Aorta (tissue), 5 donors: Measurements from ENCODE around the gene SHB. TPM values are rescaled to one million over a fixed set of nuclear protein-coding genes. Genes with fewer than 3 reads are reported as not detected.

ENCODE experiments used
- ATAC-seq: fragments of 200-7000 bp; cut with Tn5 transposase; one replicate; pipeline ENCODE4 v1.9.1; 2022; ENCODE audit warnings: moderate library complexity; ENCODE audit not compliant: low FRiP score
- DNase-seq, 2 donors: peaks; one replicate each; pipeline ENCODE4 v3.0.0-alpha.2; 2020
- H3K27ac ChIP-seq, 2 donors: one replicate each; pipeline ENCODE4 v1.5.1; 2013; ENCODE audit warnings: low read length in 2 of 2, mild to moderate bottlenecking in 2 of 2, moderate library complexity in 2 of 2, control low read depth in 1 of 2, inconsistent platforms in 1 of 2, low read depth in 1 of 2
- H3K27me3 ChIP-seq, 2 donors: one replicate each; pipeline ENCODE4 v1.6.1; 2013; ENCODE audit warnings: control low read depth in 1 of 2, low read length in 1 of 2, mild to moderate bottlenecking in 1 of 2, moderate library complexity in 1 of 2; ENCODE audit not compliant: insufficient read depth in 2 of 2, control insufficient read depth in 1 of 2
- H3K36me3 ChIP-seq, 2 donors: one replicate each; pipeline ENCODE4 v1.6.1; 2013; ENCODE audit warnings: control low read depth in 1 of 2, low read length in 1 of 2, mild to moderate bottlenecking in 1 of 2; ENCODE audit not compliant: insufficient read depth in 2 of 2, control insufficient read depth in 1 of 2
- H3K4me1 ChIP-seq, 2 donors: one replicate each; pipeline ENCODE4 v1.6.1; 2013; ENCODE audit warnings: low read length in 2 of 2, control low read depth in 1 of 2, mild to moderate bottlenecking in 1 of 2, moderate library complexity in 1 of 2; ENCODE audit not compliant: insufficient read depth in 2 of 2, control insufficient read depth in 1 of 2
- H3K4me3 ChIP-seq, 2 donors: one replicate each; pipeline ENCODE4 v1.5.1; 2013; ENCODE audit warnings: low read length in 2 of 2, control low read depth in 1 of 2, mild to moderate bottlenecking in 1 of 2
- H3K9me3 ChIP-seq: one replicate; pipeline ENCODE4 v1.6.1; 2013; ENCODE audit warnings: mild to moderate bottlenecking, low read length; ENCODE audit not compliant: control insufficient read depth
- WGBS, 2 donors: extraction: QIAGEN DNeasy Blood & Tissue Kit; methylation state at CpG; one replicate each; pipeline ENCODE4 v1.1.7; 2013; 5-methylcytosine and 5-hydroxymethylcytosine counted together
- intact Hi-C, 2 donors: fragments of 100-400 bp; cut with DNase I; formaldehyde crosslinking; loops; one replicate each; pipeline versions ENCODE4 v1.14.2 to v1.15.0; 2022
- polyA plus RNA-seq, 2 donors: library from polyadenylated mRNA; stranded (reverse); fragments of 200-250 nt; gene quantifications; one replicate each; pipeline ENCODE4 v1.2.3, GENCODE V29; 2013
- total RNA-seq, 2 donors: library from RNA; stranded (reverse); fragmentation: NEBNext Ultra II Directional; extraction: Animal tissue kit (Norgen Biotek cat#: 25700); gene quantifications; one replicate each; pipeline ENCODE4 v1.2.1, GENCODE V29; 2021
- donor health status: healthy with polysubstance abuse.
- donor health status: Bipolar disorder and iron deficiency.
- donor health status: DM: no; HTN: no; CAD: no.
- donor health status: DM: no; HTN: no; CAD: no.
- donor health status: DM: yes; HTN: yes; CAD: no.

The SHB gene
- total and polyA plus RNA-seq, 4 donors = 3.5 to 29.3 (median 17.2) TPM

- DNase-seq = no peak
- H3K4me1 ChIP-seq = peaks cover 0 to 3% of the 10 kb centered on the region in 2 donors
Observed at GRCh38 chr9:38044706-38045105, 24.3 kb downstream of the SHB start.

DNA sequence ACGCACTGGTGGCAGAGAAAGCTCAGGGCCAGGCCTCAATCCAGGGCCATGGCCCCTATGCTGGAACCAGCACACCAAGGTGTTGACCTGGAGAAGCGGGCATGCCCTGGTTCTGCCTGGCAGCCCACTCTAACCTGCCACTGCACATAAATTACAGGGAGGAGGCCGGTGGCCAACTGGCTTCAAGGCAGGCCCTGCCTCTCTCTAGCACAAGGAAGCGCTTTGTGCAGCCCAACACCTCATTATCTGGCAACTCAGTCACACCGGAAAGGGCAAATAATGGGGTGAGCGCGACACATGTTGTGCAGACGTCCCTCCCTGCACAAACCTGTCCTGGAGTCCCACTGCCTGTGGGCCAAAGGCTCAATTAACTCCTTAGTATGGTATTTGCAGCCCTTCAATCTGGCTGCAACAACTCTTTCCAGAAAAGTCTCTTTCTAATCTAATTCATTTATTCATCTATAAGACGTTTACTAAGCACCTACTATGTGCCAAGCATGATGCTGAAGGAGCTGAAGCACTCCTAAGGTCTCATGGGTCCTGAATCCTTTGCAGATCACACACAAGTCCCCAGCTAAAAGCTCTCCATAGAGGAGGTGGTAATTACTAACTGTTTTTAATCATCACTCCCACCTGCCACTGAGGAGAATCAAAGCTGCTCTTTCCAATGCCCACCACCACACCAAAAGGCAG is 24.9 kb downstream of the SHB start:
- H3K4me3 ChIP-seq = no peak overlapping the region
- no peaks in the 10 kb centered on the region for H3K36me3 ChIP-seq
- H3K27me3 ChIP-seq = no peaks in the 10 kb centered on the region
- DNase-seq (no peak), ATAC-seq (no peak)
- peak overlapping the region in 1 of 2 donors; percentile 25 for H3K27ac ChIP-seq
- H3K4me1 ChIP-seq = peaks cover 0 to 3% of the 10 kb centered on the region in 2 donors
- intact Hi-C loops = no loop called here
- 10 to 16% methylated on average over 9 of the region's 9 CpGs for WGBS, 2 donors
- H3K9me3 ChIP-seq = no peaks in the 10 kb centered on the region

More at GRCh38 chr9:38044706-38045105, 24.3 kb downstream of the SHB start:
- no peaks in the 10 kb centered on the region for H3K27me3 ChIP-seq
- no peaks in the 10 kb centered on the region for H3K36me3 ChIP-seq
- intact Hi-C loops = no loop called here
- 91 to 94% methylated on average over 2 of the region's 2 CpGs for WGBS, 2 donors
- H3K4me3 ChIP-seq = no peak overlapping the region
- no peak for ATAC-seq
- peak overlapping the region in 1 of 2 donors; percentile 6 for H3K27ac ChIP-seq
- no peaks in the 10 kb centered on the region for H3K9me3 ChIP-seq

GRCh38 chr9:38042626-38043357 is 26.2 kb downstream of the SHB start:
- Histone ChIP-seq H3K27me3 (no peaks in the 10 kb centered on the region), H3K4me1 (peaks cover 0 to 3% of the 10 kb centered on the region in 2 donors), H3K27ac (peak overlapping the region in 1 of 2 donors; percentile 29), H3K9me3 (no peaks in the 10 kb centered on the region), H3K4me3 (no peak overlapping the region), H3K36me3 (no peaks in the 10 kb centered on the region)
- ATAC-seq (no peak), DNase-seq (no peak)
- WGBS, 2 donors = 11 to 22% methylated on average over 8 of the region's 8 CpGs
- intact Hi-C loops = no loop called here

- WGBS, 2 donors = 29 to 45% methylated on average over 21 of the region's 21 CpGs
- Histone ChIP-seq H3K36me3 (no peaks in the 10 kb centered on the region), H3K9me3 (no peaks in the 10 kb centered on the region), H3K27ac (peak overlapping the region in 1 of 2 donors; percentile 29), H3K4me3 (no peak overlapping the region), H3K27me3 (no peaks in the 10 kb centered on the region), H3K4me1 (no peaks in the 10 kb centered on the region)
- no peak for DNase-seq
- ATAC-seq = no peak
- intact Hi-C loops = no loop called here
Observed at GRCh38 chr9:38041564-38042243, 27.3 kb downstream of the SHB start.

DNA sequence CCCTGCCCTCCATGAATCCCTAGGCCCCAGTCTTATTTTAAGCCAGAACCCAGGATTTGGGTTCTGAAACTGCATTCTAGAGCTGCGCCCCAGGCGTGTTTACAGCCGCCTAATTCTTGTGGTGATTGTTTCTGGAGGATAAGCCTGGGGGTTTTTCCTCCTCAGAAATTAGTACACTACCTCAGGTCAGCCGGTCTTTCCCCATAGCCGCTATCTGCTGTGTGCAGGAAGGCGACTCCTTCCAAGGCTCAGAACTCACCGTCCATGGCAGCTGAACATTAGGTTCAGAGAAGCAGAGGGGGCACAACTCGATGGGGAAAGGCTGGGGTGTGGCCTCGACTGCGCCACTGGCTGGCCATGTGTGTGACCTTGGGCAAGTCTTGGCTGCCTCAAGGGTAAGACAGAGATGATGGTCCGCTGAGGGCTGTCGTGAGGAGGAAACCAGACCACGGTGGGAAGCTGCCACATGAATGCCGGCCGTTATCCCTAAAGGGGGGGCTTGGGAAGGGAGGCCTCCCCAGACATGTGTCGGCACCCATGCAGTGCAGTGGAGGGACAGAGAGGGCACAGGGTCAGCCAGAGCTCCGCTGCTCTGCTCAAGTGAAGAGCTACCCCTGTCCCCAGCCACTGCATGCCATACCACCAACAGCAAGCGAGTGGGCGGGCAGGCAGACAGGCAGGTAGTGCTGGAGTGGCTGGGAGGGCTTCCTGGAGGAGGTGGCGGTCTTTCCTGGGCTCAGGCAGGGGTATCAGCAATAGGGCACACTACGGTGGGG is 28.9 kb downstream of the SHB start:
- ATAC-seq = no peak
- intact Hi-C loops = no loop called here
- Histone ChIP-seq H3K9me3 (no peaks in the 10 kb centered on the region), H3K27ac (no peak overlapping the region), H3K36me3 (no peaks in the 10 kb centered on the region), H3K4me3 (no peak overlapping the region), H3K27me3 (no peaks in the 10 kb centered on the region), H3K4me1 (peaks cover 3 to 5% of the 10 kb centered on the region in 2 donors)
- WGBS, 2 donors = 89 to 92% methylated on average over 21 of the region's 21 CpGs
- DNase-seq = no peak

- H3K36me3 ChIP-seq = no peaks in the 10 kb centered on the region
- no peak for ATAC-seq
- DNase-seq = no peak
- WGBS, 2 donors = 50 to 62% methylated on average over 16 of the region's 16 CpGs
- H3K9me3 ChIP-seq = no peaks in the 10 kb centered on the region
- no peak overlapping the region for H3K4me3 ChIP-seq
- H3K27me3 ChIP-seq = no peaks in the 10 kb centered on the region
- H3K4me1 ChIP-seq = peaks cover 3 to 5% of the 10 kb centered on the region in 2 donors
- H3K27ac ChIP-seq = no peak overlapping the region
- intact Hi-C loops = no loop called here
Observed at GRCh38 chr9:38039090-38039906, 29.7 kb downstream of the SHB start.

DNA sequence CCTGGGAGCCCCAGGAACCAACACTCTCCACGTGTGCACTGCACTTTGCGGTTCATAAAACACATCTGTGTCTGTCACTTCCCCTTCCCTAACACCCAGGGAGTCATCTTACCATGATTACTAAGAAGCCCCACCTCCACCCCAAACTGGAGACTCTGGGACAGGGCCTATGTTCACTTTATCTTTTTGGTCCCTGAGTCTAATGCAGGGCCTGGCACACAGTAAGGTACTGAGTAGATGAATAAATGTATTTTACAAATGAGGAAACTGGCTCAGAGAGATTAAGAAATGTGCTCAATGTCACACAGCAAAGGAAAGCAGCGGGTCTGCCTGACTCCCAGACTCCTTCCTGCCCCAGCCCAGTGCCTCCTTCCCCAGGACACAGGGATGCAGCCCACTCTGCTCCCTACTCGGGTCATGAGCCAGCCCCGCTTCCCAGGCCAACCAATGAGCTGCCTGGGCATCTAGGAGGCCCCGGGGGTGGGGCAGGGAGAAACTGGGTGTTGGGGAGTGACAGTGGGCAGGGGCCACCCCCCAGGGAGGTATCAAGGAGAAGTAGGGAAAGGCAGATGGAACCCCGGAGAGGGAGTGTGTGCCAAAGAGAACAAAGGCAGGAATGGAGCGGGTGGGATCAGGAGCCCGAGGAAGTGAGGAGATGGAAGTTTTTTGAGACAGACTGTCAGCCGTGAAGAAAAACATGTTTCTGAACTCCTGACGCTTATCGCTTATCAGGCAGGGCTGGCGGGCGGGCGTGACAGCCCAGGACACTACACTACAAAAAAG is 30.5 kb downstream of the SHB start:
- intact Hi-C loops = no loop called here
- Histone ChIP-seq H3K4me1 (peaks cover 3 to 5% of the 10 kb centered on the region in 2 donors), H3K36me3 (no peaks in the 10 kb centered on the region), H3K27ac (no peak overlapping the region), H3K4me3 (no peak overlapping the region), H3K9me3 (no peaks in the 10 kb centered on the region), H3K27me3 (no peaks in the 10 kb centered on the region)
- 28 to 38% methylated on average over 15 of the region's 15 CpGs for WGBS, 2 donors
- DNase-seq = no peak
- no peak for ATAC-seq
